Gastroesophageal sphincter (tissue), 3 donors: ENCODE results near the gene FSTL5.

Source experiments
- EP300 ChIP-seq: sonication (generic); formaldehyde crosslinking; IDR thresholded peaks from one replicate; pipeline ENCODE4 v1.6.1; 2017; ENCODE audit warnings: antibody characterized with exemption, mild to moderate bottlenecking
- POLR2A ChIP-seq, 2 donors: fragments of 450-650 bp; IDR thresholded peaks; one replicate each; pipeline ENCODE4 v1.6.1; 2017; ENCODE audit warnings: antibody characterized with exemption in 2 of 2, mild to moderate bottlenecking in 2 of 2, moderate library complexity in 1 of 2
- POLR2AphosphoS5 ChIP-seq: sonication (generic); formaldehyde crosslinking; IDR thresholded peaks from one replicate; pipeline ENCODE4 v1.6.1; 2017; ENCODE audit warnings: antibody characterized with exemption
- TF ChIP-seq, protein P1 (sequence below), 4 experiments: fragments of 200-600 bp in 2 of 4; fragments of 450-650 bp in 2 of 4; sonication (generic) in 1 of 4; IDR thresholded peaks; one replicate each; pipeline ENCODE4 v1.5.1; 2017 to 2019; ENCODE audit warnings: antibody characterized with exemption in 4 of 4, mild to moderate bottlenecking in 2 of 4, moderate library complexity in 2 of 4

GRCh38 chr4:161991811-161992210 is 172.0 kb downstream of the FSTL5 start:
- TF ChIP-seq EP300 (no peak), POLR2A (IDR thresholded peaks at IDR 0.05) (no peak), POLR2AphosphoS5 (no peak)
- TF ChIP-seq, protein P1, sequence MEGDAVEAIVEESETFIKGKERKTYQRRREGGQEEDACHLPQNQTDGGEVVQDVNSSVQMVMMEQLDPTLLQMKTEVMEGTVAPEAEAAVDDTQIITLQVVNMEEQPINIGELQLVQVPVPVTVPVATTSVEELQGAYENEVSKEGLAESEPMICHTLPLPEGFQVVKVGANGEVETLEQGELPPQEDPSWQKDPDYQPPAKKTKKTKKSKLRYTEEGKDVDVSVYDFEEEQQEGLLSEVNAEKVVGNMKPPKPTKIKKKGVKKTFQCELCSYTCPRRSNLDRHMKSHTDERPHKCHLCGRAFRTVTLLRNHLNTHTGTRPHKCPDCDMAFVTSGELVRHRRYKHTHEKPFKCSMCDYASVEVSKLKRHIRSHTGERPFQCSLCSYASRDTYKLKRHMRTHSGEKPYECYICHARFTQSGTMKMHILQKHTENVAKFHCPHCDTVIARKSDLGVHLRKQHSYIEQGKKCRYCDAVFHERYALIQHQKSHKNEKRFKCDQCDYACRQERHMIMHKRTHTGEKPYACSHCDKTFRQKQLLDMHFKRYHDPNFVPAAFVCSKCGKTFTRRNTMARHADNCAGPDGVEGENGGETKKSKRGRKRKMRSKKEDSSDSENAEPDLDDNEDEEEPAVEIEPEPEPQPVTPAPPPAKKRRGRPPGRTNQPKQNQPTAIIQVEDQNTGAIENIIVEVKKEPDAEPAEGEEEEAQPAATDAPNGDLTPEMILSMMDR (IDR thresholded peaks at IDR 0.05) = no peak
